Stimulated activated naive CD8-positive, alpha-beta T cell treated with anti-CD3 and anti-CD28 coated beads, Interleukin-15, amount 100 ng/mL, for 72 hours (primary cell): Measurements from ENCODE around the gene PLAGL2.

Experiments used
- ATAC-seq: fragments of 150-1000 bp; cut with Tn5 transposase; 2 replicates; pipeline ENCODE4 v1.10.0; 2021; ENCODE audit warnings: mild to moderate bottlenecking, moderate library complexity
- DNase-seq, 2 donors: peaks; one replicate each; pipeline ENCODE4 v3.0.0; 2021 to 2022
- H3K27ac Mint-ChIP-seq, 2 donors: one replicate each; pipeline ENCODE4 v1.8.0; 2022; ENCODE audit warnings: mild to moderate bottlenecking in 2 of 2, mixed read lengths in 2 of 2, moderate library complexity in 2 of 2
- H3K27me3 Mint-ChIP-seq: one replicate; pipeline ENCODE4 v1.8.0; 2022; ENCODE audit warnings: mixed read lengths
- H3K4me1 Mint-ChIP-seq: one replicate; pipeline ENCODE4 v1.8.0; 2022; ENCODE audit warnings: mild to moderate bottlenecking, mixed read lengths
- H3K4me3 Mint-ChIP-seq, 2 donors: one replicate each; pipeline ENCODE4 v1.8.0; 2022; ENCODE audit warnings: mild to moderate bottlenecking in 2 of 2, mixed read lengths in 2 of 2, moderate library complexity in 1 of 2
- H3K9me3 Mint-ChIP-seq, 2 donors: one replicate each; pipeline ENCODE4 v1.8.0; 2022; ENCODE audit warnings: mixed read lengths in 2 of 2

Gene PLAGL2

DNA sequence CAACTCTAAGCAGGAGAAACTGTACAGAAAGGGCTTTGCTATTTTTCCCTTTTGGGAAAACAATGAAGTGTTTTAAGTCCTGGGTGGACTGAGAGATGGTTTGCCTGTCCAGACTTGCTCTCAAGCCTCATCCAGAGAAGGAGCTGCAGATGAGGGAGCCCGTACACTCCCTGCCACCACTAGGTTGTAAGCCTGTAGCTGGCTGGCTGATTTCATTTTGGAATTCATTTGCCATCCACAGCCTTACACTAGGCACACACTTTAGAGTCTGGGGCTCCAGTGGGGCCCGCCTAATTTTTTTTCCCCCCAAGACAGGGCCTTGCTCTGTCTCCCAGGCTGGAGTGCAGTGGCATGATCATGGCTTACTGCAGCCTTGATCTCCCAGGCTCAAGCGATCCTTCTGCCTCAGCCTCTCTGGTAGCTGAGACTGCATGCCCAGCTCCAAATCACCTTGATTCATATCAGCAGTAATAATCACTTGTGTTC is 28.5 kb upstream of the PLAGL2 start:
- no peaks in the 10 kb centered on the region for H3K27me3 Mint-ChIP-seq
- H3K9me3 Mint-ChIP-seq, result no peaks in the 10 kb centered on the region
- no peak for ATAC-seq
- DNase-seq, result no peak
- H3K4me3 Mint-ChIP-seq, result no peak overlapping the region
- H3K4me1 Mint-ChIP-seq, result peaks cover 77% of the 10 kb centered on the region
- peak overlapping the region; percentile 87 to 94 for H3K27ac Mint-ChIP-seq

DNA sequence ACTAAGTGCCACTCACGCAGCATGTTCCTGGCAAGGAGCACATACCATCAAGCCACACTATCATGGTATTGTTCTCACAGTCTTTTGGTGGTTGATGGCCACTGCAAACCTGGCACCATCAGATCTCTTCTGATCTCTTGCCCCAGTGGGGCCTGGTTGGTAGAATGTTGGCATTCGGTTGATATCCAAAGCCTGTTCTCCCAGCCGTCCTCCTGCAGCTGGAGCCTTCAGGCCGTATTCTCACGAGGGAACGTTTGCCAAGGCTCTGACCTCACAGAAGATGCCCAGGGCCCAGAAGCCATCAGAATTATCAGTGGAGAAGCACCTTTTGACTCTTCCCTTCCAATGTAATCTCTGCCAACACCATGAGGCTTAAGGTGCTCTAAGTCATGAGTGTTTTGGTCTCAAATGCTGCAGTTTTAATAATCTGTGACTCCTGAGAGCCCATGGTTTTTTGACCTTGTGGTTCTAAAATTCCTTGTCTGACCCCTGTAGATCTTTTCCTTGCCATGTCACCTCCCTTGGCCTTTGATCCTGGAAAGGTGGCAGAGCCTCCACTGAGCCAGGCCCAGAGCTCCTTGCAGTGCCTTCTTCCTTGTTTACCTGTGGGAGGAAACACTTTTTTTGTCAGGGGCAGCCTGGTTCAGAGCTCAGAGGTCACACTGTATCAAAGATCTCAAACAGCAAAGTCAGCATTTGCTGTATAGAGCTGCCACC is 27.9 kb upstream of the PLAGL2 start:
- no peaks in the 10 kb centered on the region for H3K9me3 Mint-ChIP-seq
- peaks cover 77% of the 10 kb centered on the region for H3K4me1 Mint-ChIP-seq
- ATAC-seq (no peak), DNase-seq (no peak)
- peak overlapping the region; percentile 90 to 94 for H3K27ac Mint-ChIP-seq
- no peak overlapping the region for H3K4me3 Mint-ChIP-seq
- no peaks in the 10 kb centered on the region for H3K27me3 Mint-ChIP-seq

DNA sequence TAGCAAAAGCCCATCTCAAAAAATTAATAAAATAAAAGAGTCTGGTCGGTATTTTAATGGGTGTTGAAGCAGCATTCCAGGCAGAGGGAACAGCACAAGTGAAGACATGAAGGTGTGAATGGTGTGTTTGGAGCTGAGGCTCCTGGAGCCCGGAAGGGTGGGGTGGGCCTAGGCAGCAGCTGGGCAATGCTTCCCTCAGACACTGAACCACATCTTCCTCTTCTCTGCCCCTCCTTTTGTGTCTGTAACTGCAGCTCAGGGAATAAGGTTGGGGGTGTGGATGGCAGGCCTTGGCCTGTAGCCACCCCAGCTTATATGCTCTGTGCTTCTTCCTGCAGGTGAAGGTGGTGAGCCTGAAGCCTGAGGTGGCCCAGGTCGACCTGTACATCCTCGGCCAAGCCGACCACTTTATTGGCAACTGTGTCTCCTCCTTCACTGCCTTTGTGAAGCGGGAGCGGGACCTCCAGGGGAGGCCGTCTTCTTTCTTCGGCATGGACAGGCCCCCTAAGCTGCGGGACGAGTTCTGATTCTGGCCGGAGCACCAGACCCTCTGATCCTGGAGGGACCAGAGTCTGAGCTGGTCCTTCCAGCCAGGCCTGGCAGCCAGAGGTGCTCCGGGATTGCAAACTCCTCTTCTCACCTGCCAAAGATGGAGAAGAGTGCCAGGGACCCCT is 26.7 kb upstream of the PLAGL2 start:
- H3K4me3 Mint-ChIP-seq, result no peak overlapping the region

DNA sequence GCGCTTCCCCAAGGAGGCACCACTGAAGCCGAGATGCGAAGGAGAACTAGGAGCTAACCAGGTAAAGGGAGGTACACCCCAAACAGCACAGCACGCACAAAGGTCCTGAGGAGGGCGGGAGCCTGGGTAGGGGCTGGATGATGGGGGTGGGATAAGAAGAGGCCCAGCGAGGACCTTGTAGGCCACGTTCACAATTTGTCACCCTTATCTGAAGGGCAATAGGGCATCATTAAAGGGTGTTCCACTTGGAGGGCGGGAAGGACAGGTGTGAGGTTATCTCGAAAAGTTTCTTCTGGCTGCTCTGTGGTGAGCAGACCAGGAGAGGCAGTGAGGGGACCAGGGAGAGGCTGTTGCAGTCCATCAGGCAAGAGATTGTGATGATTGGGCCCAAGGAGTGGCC is 25.7 kb upstream of the PLAGL2 start:
- Mint-ChIP-seq H3K4me1 (peaks cover 61% of the 10 kb centered on the region), H3K9me3 (no peaks in the 10 kb centered on the region), H3K27ac (peak overlapping the region; percentile 97 to 99), H3K4me3 (peak overlapping the region; percentile 77 to 85), H3K27me3 (no peaks in the 10 kb centered on the region)
- no peak for ATAC-seq
- no peak for DNase-seq

More for the DNA sequence above, 26.7 kb upstream of the PLAGL2 start:
- peaks cover 66% of the 10 kb centered on the region for H3K4me1 Mint-ChIP-seq
- H3K9me3 Mint-ChIP-seq, result no peaks in the 10 kb centered on the region
- ATAC-seq, result no peak
- H3K27me3 Mint-ChIP-seq, result no peaks in the 10 kb centered on the region
- DNase-seq, result no peak
- H3K27ac Mint-ChIP-seq, result peak overlapping the region; percentile 69 to 84

- Mint-ChIP-seq H3K27ac (peak overlapping the region; percentile 99 to 100), H3K27me3 (no peaks in the 10 kb centered on the region), H3K9me3 (no peaks in the 10 kb centered on the region), H3K4me1 (peaks cover 66% of the 10 kb centered on the region), H3K4me3 (peak overlapping the region; percentile 85)
- peak; percentile 90 for ATAC-seq
- peak; percentile 56 to 76 for DNase-seq
These were observed 24.9 kb upstream of the PLAGL2 start for GRCh38 chr20:32232326-32232886.

DNA sequence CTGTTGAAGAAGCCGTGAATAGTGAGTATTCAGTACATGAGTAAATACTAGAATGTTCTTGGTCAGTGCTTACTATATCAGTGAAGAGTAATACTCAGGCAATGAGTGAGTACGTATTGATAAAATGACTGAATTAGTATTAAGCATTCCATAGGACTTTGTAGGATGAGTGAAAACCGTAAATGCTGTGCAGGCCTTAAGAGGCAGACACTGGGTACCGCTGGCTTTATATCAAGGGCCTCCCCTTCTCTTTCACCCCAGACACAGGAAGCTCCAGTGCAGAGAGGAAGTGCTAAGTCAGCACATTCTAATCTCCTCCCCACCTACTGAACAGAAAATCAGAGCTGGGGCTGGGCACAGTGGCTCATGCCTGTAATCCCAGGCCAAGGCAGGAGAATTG is 24.3 kb upstream of the PLAGL2 start:
- Mint-ChIP-seq H3K4me1 (peaks cover 61% of the 10 kb centered on the region), H3K4me3 (peak overlapping the region; percentile 85), H3K27me3 (no peaks in the 10 kb centered on the region), H3K9me3 (no peaks in the 10 kb centered on the region), H3K27ac (peak overlapping the region; percentile 99 to 100)
- ATAC-seq, result peak; percentile 82
- peak; percentile 40 to 68 for DNase-seq

GRCh38 chr20:32231245-32231644 is 23.7 kb upstream of the PLAGL2 start:
- peak overlapping the region; percentile 95 to 99 for H3K27ac Mint-ChIP-seq
- peaks cover 61% of the 10 kb centered on the region for H3K4me1 Mint-ChIP-seq
- H3K9me3 Mint-ChIP-seq, result no peaks in the 10 kb centered on the region
- ATAC-seq, result no peak
- H3K27me3 Mint-ChIP-seq, result no peaks in the 10 kb centered on the region
- no peak for DNase-seq
- peak overlapping the region; percentile 55 to 85 for H3K4me3 Mint-ChIP-seq

DNA sequence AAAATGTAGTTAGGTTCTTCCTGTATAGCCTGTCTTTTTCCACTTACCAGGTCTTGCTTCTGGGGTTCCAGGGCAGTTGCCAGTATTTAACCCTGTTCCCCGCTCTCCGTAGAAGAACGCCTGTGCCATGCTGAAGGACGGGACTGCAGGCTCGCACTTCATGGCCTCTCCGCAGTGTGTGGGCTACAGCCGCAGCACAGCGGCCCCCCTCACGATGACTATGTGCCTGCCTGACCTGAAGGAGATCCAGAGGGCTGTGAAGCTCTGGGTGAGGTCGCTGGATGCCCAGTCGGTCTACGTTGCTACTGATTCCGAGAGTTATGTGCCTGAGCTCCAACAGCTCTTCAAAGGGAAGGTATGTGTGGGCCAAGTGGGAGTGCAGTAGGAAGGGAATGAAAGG is 23.2 kb upstream of the PLAGL2 start:
- peaks cover 61% of the 10 kb centered on the region for H3K4me1 Mint-ChIP-seq
- no peak for DNase-seq
- peak overlapping the region in 1 of 2 donors; percentile 8 for H3K4me3 Mint-ChIP-seq
- H3K27ac Mint-ChIP-seq, result peak overlapping the region; percentile 8 to 95
- H3K27me3 Mint-ChIP-seq, result no peaks in the 10 kb centered on the region
- ATAC-seq, result no peak
- no peaks in the 10 kb centered on the region for H3K9me3 Mint-ChIP-seq

- H3K4me1 Mint-ChIP-seq, result peaks cover 57% of the 10 kb centered on the region
- no peak overlapping the region for H3K4me3 Mint-ChIP-seq
- DNase-seq (no peak), ATAC-seq (no peak)
- H3K27ac Mint-ChIP-seq, result peak overlapping the region in 1 of 2 donors; percentile 54
- no peaks in the 10 kb centered on the region for H3K9me3 Mint-ChIP-seq
- H3K27me3 Mint-ChIP-seq, result no peaks in the 10 kb centered on the region
These were observed 21.8 kb upstream of the PLAGL2 start for GRCh38 chr20:32229251-32229747.

DNA sequence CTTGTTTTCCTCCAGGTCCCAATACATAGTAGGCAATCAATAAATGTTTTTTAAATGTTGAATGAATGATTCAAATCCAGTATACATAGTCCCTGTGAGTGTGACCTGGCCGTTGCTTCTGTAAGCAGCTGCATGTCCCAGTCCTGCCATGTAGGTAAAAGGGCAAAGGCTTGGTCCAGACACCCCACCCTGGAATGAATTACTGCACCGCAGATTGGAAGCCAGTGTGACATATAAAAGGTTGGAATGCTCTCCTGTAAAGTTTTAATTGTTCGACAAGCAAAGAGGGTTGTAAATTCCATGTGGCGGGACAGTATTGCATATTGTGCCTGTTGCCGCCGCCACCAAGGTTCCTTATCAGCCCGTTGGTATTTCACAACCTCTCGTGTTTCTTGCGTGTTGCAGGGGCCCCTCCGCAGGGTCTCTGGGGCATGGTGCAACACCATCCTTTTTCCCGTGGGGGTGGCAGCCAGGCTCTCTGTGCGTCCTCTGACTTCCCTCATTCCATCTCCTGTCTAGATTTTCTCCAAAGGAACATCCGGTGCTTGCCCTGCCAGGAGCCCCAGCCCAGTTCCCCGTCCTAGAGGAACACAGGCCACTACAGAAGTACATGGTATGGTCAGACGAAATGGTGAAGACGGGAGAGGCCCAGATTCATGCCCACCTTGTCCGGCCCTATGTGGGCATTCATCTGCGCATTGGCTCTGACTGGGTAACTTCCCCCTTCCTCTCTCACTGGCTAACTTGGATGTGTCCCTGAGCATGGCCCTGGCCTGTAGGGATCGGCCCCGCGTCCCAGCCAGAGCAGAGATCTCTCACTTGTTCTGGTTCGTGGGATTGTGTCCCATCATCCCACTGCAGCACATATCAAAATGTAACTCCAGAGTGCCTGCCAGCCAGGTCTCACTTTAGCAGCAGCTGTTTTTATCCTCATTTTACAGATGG is 20.5 kb upstream of the PLAGL2 start:
- DNase-seq, result no peak
- Mint-ChIP-seq H3K27ac (peak overlapping the region; percentile 39 to 83), H3K9me3 (no peaks in the 10 kb centered on the region), H3K27me3 (no peaks in the 10 kb centered on the region), H3K4me3 (no peak overlapping the region), H3K4me1 (peaks cover 46% of the 10 kb centered on the region)
- ATAC-seq, result no peak

DNA sequence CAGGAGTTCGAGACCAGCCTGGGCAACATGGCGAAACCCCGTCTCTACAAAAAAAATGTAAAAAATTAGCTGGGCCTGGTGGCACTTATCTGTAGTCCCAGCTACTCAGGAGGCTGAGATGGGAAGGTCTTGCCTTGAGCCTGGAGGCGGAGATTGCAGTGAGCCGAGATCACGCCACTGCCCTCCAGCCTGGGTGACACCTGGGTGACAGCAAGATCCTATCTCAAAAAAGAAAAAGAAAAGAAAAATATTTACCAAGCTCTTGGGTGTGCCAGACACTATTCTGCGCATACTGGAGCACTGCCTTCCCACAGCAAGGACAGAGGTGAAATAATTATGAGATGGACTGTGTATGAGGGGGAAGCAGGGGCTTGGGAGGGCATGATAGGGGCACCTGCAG is 19.8 kb upstream of the PLAGL2 start:
- ATAC-seq (no peak), DNase-seq (no peak)
- Mint-ChIP-seq H3K4me3 (no peak overlapping the region), H3K4me1 (peaks cover 39% of the 10 kb centered on the region), H3K9me3 (no peaks in the 10 kb centered on the region), H3K27me3 (no peaks in the 10 kb centered on the region), H3K27ac (peak overlapping the region in 1 of 2 donors; percentile 35)

- Mint-ChIP-seq H3K4me3 (no peak overlapping the region), H3K4me1 (peaks cover 30% of the 10 kb centered on the region), H3K27ac (peak overlapping the region in 1 of 2 donors; percentile 28), H3K27me3 (no peaks in the 10 kb centered on the region), H3K9me3 (no peaks in the 10 kb centered on the region)
- DNase-seq (no peak), ATAC-seq (no peak)
These were observed 18.8 kb upstream of the PLAGL2 start for GRCh38 chr20:32226391-32226790.

- H3K4me3 Mint-ChIP-seq, result no peak overlapping the region
- peak overlapping the region in 1 of 2 donors; percentile 79 for H3K27ac Mint-ChIP-seq
- peaks cover 20% of the 10 kb centered on the region for H3K4me1 Mint-ChIP-seq
- no peaks in the 10 kb centered on the region for H3K9me3 Mint-ChIP-seq
- ATAC-seq (no peak), DNase-seq (no peak)
- no peaks in the 10 kb centered on the region for H3K27me3 Mint-ChIP-seq
These were observed 16.9 kb upstream of the PLAGL2 start for GRCh38 chr20:32224463-32224862.

DNA sequence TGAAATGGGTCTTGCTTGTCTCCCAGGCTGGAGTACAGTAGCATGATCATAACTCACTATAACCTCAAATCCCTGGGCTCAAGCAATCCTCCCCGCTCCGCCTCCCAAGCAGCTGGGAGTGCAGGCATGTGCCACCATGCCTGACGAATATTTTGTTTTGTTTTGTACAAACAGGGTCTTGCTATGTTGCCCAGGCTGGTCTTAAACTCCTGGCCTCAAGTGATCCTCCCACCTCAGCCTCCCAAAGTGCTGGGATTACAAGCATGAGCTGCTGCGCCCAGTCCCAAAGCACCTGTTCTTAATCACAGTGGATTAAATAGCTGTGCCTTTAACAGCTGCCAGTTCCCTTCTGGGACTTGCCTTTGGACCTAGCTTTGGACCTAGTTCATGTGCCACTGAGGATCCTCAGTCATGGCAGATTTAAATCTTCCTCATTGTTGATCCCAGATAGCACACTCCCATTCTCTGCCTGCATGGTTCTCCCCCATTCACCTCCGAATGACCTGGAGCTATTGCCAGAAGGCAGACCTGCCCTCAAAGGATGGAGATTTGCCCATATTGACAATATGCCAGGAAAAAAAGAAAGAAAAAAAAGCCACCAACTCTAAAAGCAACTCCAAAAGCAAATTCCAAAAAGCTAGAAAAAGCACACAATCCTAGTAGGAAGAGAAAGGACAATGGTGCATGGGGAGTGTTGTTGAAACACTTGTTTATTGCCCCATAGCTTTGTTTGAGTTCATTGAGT is 10.8 kb upstream of the PLAGL2 start:
- Mint-ChIP-seq H3K27me3 (no peaks in the 10 kb centered on the region), H3K4me3 (no peak overlapping the region), H3K9me3 (no peaks in the 10 kb centered on the region), H3K27ac (peak overlapping the region in 1 of 2 donors; percentile 41), H3K4me1 (peaks cover 23% of the 10 kb centered on the region)
- DNase-seq, result no peak
- no peak for ATAC-seq
